ENCODE measurements around the gene ZFP28.

GRCh38 chr19:56525214-56525860 is 13.4 kb upstream of the ZFP28 start:
- TF ChIP-seq USF1 (IDR thresholded peaks at IDR 0.05): no peak
- no peak for TF ChIP-seq TAF1 (IDR thresholded peaks at IDR 0.05; ENCODE audit: low read depth)
- no peak for TF ChIP-seq CREB1 (IDR thresholded peaks at IDR 0.05; ENCODE audit: low read depth)
- TF ChIP-seq EP300 (IDR thresholded peaks at IDR 0.05; ENCODE audit: borderline replicate concordance): no peak
- no peak for TF ChIP-seq REST (IDR thresholded peaks at IDR 0.05; ENCODE audit: low read depth)
- no peak for TF ChIP-seq TEAD4 (IDR thresholded peaks at IDR 0.05)
- TF ChIP-seq MAX (IDR thresholded peaks at IDR 0.05): no peak
- no peak for TF ChIP-seq RAD21 (IDR thresholded peaks at IDR 0.05; ENCODE audit: low read depth)
- no peak for TF ChIP-seq NFIC (IDR thresholded peaks at IDR 0.05)

Data from Ishikawa (cell line).